PC-3 (cell line): ENCODE measurements around the gene PSMG2. TPM values are rescaled to one million over a fixed set of nuclear protein-coding genes. Genes with fewer than 3 reads are reported as not detected.

Source experiments
- ATAC-seq: fragments of 200-7000 bp; cut with Tn5 transposase; 2 replicates; pipeline ENCODE4 v1.9.1; 2020; ENCODE audit warnings: mild to moderate bottlenecking, moderate library complexity
- BruUV-seq: library from RNA; stranded (reverse); fragments of 400-500 nt; replicated peaks from 2 replicates; lab custom pipeline; 2021; lab: Mats Ljungman, UMichigan
- CTCF ChIA-PET: fragments of 300-600 bp; sonication (Branson Sonifier 250); formaldehyde crosslinking; loops from one replicate; lab custom pipeline; 2022; ENCODE audit warnings: antibody characterized with exemption; lab: Charles Lee
- POLR2A ChIA-PET: fragments of 300-600 bp; sonication (Branson Sonifier 250); formaldehyde crosslinking; loops from one replicate; lab custom pipeline; 2022; ENCODE audit warnings: antibody characterized with exemption; ENCODE audit not compliant: unreplicated experiment; lab: Charles Lee
- DNase-seq: peaks from one replicate; pipeline ENCODE4 v3.0.0-alpha.2; 2015
- H2AFZ ChIP-seq: fragments of 300-600 bp; sonication (generic); 2 replicates; pipeline ENCODE4 v1.6.0; 2016; ENCODE audit warnings: antibody characterized with exemption, low read length
- H3F3A ChIP-seq: fragments of 300-600 bp; sonication (generic); one replicate; pipeline ENCODE4 v1.6.0; 2017; ENCODE audit warnings: antibody characterized with exemption, low read length, control low read depth, mild to moderate bottlenecking; ENCODE audit not compliant: unreplicated experiment
- H3K27ac ChIP-seq: fragments of 300-600 bp; sonication (generic); 2 replicates; pipeline ENCODE4 v1.5.1; 2016; ENCODE audit warnings: mild to moderate bottlenecking, low read length
- H3K27me3 ChIP-seq: fragments of 300-600 bp; sonication (generic); 2 replicates; pipeline ENCODE4 v1.6.1; 2016; ENCODE audit warnings: low read length, mixed read lengths
- H3K36me3 ChIP-seq: fragments of 300-600 bp; sonication (generic); 2 replicates; pipeline ENCODE4 v1.6.1; 2016; ENCODE audit warnings: low read depth, mixed run types, low read length, mixed read lengths
- H3K4me1 ChIP-seq: fragments of 300-600 bp; sonication (generic); 2 replicates; pipeline ENCODE4 v1.5.1; 2016; ENCODE audit warnings: low read length; ENCODE audit not compliant: insufficient read depth
- H3K4me2 ChIP-seq: fragments of 300-600 bp; sonication (generic); 2 replicates; pipeline ENCODE4 v1.6.0; 2016; ENCODE audit warnings: low read length
- H3K4me3 ChIP-seq: fragments of 300-600 bp; sonication (generic); 2 replicates; pipeline ENCODE4 v1.5.1; 2016; ENCODE audit warnings: mild to moderate bottlenecking, low read length, mixed read lengths
- H3K79me2 ChIP-seq: fragments of 300-600 bp; sonication (generic); 2 replicates; pipeline ENCODE4 v1.6.1; 2017; ENCODE audit warnings: low read length, mixed read lengths
- H3K9ac ChIP-seq: fragments of 300-600 bp; sonication (generic); 2 replicates; pipeline ENCODE4 v1.6.0; 2016; ENCODE audit warnings: mild to moderate bottlenecking, low read length
- H3K9me2 ChIP-seq: fragments of 300-600 bp; sonication (generic); replicated peaks from 2 replicates; pipeline ENCODE4 v1.6.1; 2016; ENCODE audit warnings: mixed run types, low read length, mixed read lengths
- H3K9me3 ChIP-seq: fragments of 300-600 bp; sonication (generic); 2 replicates; pipeline ENCODE4 v1.6.1; 2016; ENCODE audit warnings: low read length, mixed read lengths
- H4K20me1 ChIP-seq: fragments of 300-600 bp; sonication (generic); 2 replicates; pipeline ENCODE4 v1.6.1; 2016; ENCODE audit warnings: low read length, mixed read lengths
- CTCF ChIP-seq: fragments of 300-600 bp; sonication (generic); conservative IDR thresholded peaks from 2 replicates; pipeline ENCODE4 v1.5.1; 2017; ENCODE audit warnings: antibody characterized with exemption, low read depth, mild to moderate bottlenecking, low read length
- EZH2 ChIP-seq: fragments of 300-600 bp; sonication (generic); IDR thresholded peaks from one replicate; pipeline ENCODE4 v1.6.1; 2017; ENCODE audit warnings: antibody characterized with exemption, mild to moderate bottlenecking, low read length; ENCODE audit not compliant: unreplicated experiment
- EZH2phosphoT487 ChIP-seq: fragments of 300-600 bp; sonication (generic); IDR thresholded peaks from 2 replicates; pipeline ENCODE4 v1.6.1; 2018; ENCODE audit warnings: mild to moderate bottlenecking, antibody characterized with exemption, low read length, borderline replicate concordance
- intact Hi-C: fragments of 100-400 bp; cut with micrococcal nuclease; formaldehyde crosslinking; loops from 2 replicates; pipeline ENCODE4 v1.9.0; 2023
- total RNA-seq: library from RNA; depleted of rRNA; stranded (reverse); fragments of >200 nt; gene quantifications from 2 replicates; pipeline ENCODE4 v1.2.3, GENCODE V29; 2014

PSMG2 gene
- total RNA-seq, 1 experiment from 2014 or later = 93.6 TPM

GRCh38 chr18:12750076-12750714, 47.4 kb downstream of the PSMG2 start:
- POLR2A ChIA-PET = interaction anchor here (0.6 kb wide), 1 partner anchor 133 kb away, joined by 6 read pairs; no protein-coding TSS in a partner anchor
- Histone ChIP-seq H4K20me1 (no peaks in the 10 kb centered on the region), H3K9me2 (no peaks in the 10 kb centered on the region), H2AFZ (no peak overlapping the region), H3K79me2 (no peaks in the 10 kb centered on the region), H3K4me1 (no peaks in the 10 kb centered on the region), H3K27me3 (no peaks in the 10 kb centered on the region), H3K9ac (no peak overlapping the region), H3F3A (no peaks in the 10 kb centered on the region), H3K4me3 (no peak overlapping the region), H3K9me3 (no peaks in the 10 kb centered on the region), H3K4me2 (no peak overlapping the region), H3K36me3 (no peaks in the 10 kb centered on the region), H3K27ac (no peak overlapping the region)
- TF ChIP-seq EZH2 (no peak), EZH2phosphoT487 (no peak), CTCF (no peak)
- DNase-seq (no peak), ATAC-seq (no peak)
- CTCF ChIA-PET = no interaction called here
- intact Hi-C loops = no loop called here
- no TSS peak for BruUV-seq

GRCh38 chr18:12750715-12751502, 48.1 kb downstream of the PSMG2 start:
- no peaks in the 10 kb centered on the region for H3K36me3 ChIP-seq
- H3K27ac ChIP-seq = no peak overlapping the region
- H3K9ac ChIP-seq = no peak overlapping the region
- DNase-seq (no peak), ATAC-seq (no peak)
- no peaks in the 10 kb centered on the region for H3K27me3 ChIP-seq
- no TSS peak for BruUV-seq
- no peaks in the 10 kb centered on the region for H3K79me2 ChIP-seq
- H3K4me2 ChIP-seq = no peak overlapping the region
- ChIA-PET CTCF (no interaction called here), POLR2A (interaction anchor here (0.6 kb wide), 1 partner anchor 133 kb away, joined by 6 read pairs; no protein-coding TSS in a partner anchor)
- no peaks in the 10 kb centered on the region for H3K9me3 ChIP-seq
- no peak overlapping the region for H3K4me3 ChIP-seq
- H4K20me1 ChIP-seq = no peaks in the 10 kb centered on the region
- H2AFZ ChIP-seq = no peak overlapping the region
- intact Hi-C loops = no loop called here
- no peaks in the 10 kb centered on the region for H3F3A ChIP-seq
- no peaks in the 10 kb centered on the region for H3K9me2 ChIP-seq
- H3K4me1 ChIP-seq = no peaks in the 10 kb centered on the region
- TF ChIP-seq EZH2phosphoT487 (no peak), EZH2 (no peak), CTCF (no peak)

- intact Hi-C loops = no loop called here
- no peak overlapping the region for H3K4me3 ChIP-seq
- ChIA-PET POLR2A (no interaction called here), CTCF (no interaction called here)
- no peaks in the 10 kb centered on the region for H4K20me1 ChIP-seq
- DNase-seq = no peak
- H3K36me3 ChIP-seq = no peaks in the 10 kb centered on the region
- H2AFZ ChIP-seq = no peak overlapping the region
- no peak for ATAC-seq
- BruUV-seq = no TSS peak
- TF ChIP-seq EZH2 (no peak), EZH2phosphoT487 (no peak), CTCF (no peak)
- H3K27ac ChIP-seq = no peak overlapping the region
- H3K9me3 ChIP-seq = no peaks in the 10 kb centered on the region
- H3K27me3 ChIP-seq = no peaks in the 10 kb centered on the region
- no peaks in the 10 kb centered on the region for H3K79me2 ChIP-seq
- H3K9me2 ChIP-seq = no peaks in the 10 kb centered on the region
- H3K4me2 ChIP-seq = no peak overlapping the region
- H3F3A ChIP-seq = no peaks in the 10 kb centered on the region
- H3K4me1 ChIP-seq = no peaks in the 10 kb centered on the region
- H3K9ac ChIP-seq = no peak overlapping the region
These were observed 48.7 kb downstream of the PSMG2 start for GRCh38 chr18:12751503-12751884.
